HepG2 (cell line): ENCODE results near the gene IP6K1. TPM values are rescaled to one million over a fixed set of nuclear protein-coding genes. Genes with fewer than 3 reads are reported as not detected.
A peak's percentile ranks its signal among the peaks of the same experiment; 100 is the strongest.
"Not testable (repeated sequence)": the region's sequence is repeated elsewhere in the genome, so short reads cannot be mapped to it uniquely, and the experiment has no call there.

Source experiments
- ATAC-seq: fragments of 200-7000 bp; cut with Tn5 transposase; 3 replicates; pipeline ENCODE4 v1.9.1; 2020; ENCODE audit warnings: mild to moderate bottlenecking, moderate library complexity
- BruUV-seq: library from RNA; stranded (reverse); fragments of 400-500 nt; replicated peaks from 2 replicates; lab custom pipeline; 2021; lab: Mats Ljungman, UMichigan
- CTCF ChIA-PET: fragments of 300-600 bp; formaldehyde crosslinking; extraction: SDS; loops from one replicate; lab custom pipeline; 2021; ENCODE audit warnings: low total read pairs, inconsistent platforms, low intra/inter-chr PET ratio; lab: Yijun Ruan, JAX
- POLR2A ChIA-PET: fragments of 350-600 bp; sonication (Branson Sonifier 250); formaldehyde crosslinking; loops from one replicate; lab custom pipeline; 2020; ENCODE audit warnings: antibody characterized with exemption, inconsistent platforms; lab: Yijun Ruan, JAX
- DNase-seq: peaks from one replicate; pipeline ENCODE4 v3.0.0-alpha.2; 2015; ENCODE audit warnings: low spot score
- FAIRE-seq: peaks from 3 replicates; lab custom pipeline; 2011; peaks lifted over from hg19 to GRCh38; lab: Jason Lieb, UNC
- H2AFZ ChIP-seq: one replicate; pipeline ENCODE4 v1.6.1; 2011; ENCODE audit warnings: low read length, inconsistent platforms
- H3K27ac ChIP-seq: fragments of 300-600 bp; 3 replicates; pipeline ENCODE4 v1.8.0; 2011; ENCODE audit warnings: mixed run types, mild to moderate bottlenecking, mixed read lengths, low read length, inconsistent platforms; ENCODE audit not compliant: insufficient read depth; ENCODE audit errors: extremely low read length
- H3K27me3 ChIP-seq, 2 experiments: fragments of 200-600 bp in 1 of 2; 2 replicates in 1 of 2; 3 replicates in 1 of 2; pipeline versions ENCODE4 v1.6.0 to v1.8.0; 2011; ENCODE audit warnings: low read length in 2 of 2, mild to moderate bottlenecking in 2 of 2, moderate library complexity in 2 of 2, inconsistent platforms in 1 of 2; ENCODE audit not compliant: insufficient read depth in 2 of 2, control insufficient read depth in 1 of 2
- H3K36me3 ChIP-seq, 2 experiments: fragments of 200-600 bp in 1 of 2; replicated peaks in 1 of 2; 2 replicates in 1 of 2; 3 replicates in 1 of 2; pipeline versions ENCODE4 v1.5.1 to v1.8.0; 2011; ENCODE audit warnings: low read length in 2 of 2, inconsistent platforms in 1 of 2; ENCODE audit not compliant: insufficient read depth in 2 of 2, control insufficient read depth in 1 of 2
- H3K4me1 ChIP-seq: 2 replicates; pipeline ENCODE4 v1.5.1; 2012; ENCODE audit warnings: low read length, inconsistent platforms; ENCODE audit not compliant: insufficient read depth
- H3K4me2 ChIP-seq: 2 replicates; pipeline ENCODE4 v1.6.0; 2011; ENCODE audit warnings: low read depth, low read length, inconsistent platforms
- H3K4me3 ChIP-seq, 3 experiments: fragments of 200-600 bp in 1 of 3; sonication (generic), shearing (Covaris generic) in 1 of 3; replicated peaks in 1 of 3; 2 replicates each; pipeline ENCODE4 v1.5.1; 2011 to 2016; ENCODE audit warnings: low read length in 3 of 3, inconsistent platforms in 2 of 3, low read depth in 2 of 3, mild to moderate bottlenecking in 2 of 3, control low read depth in 1 of 3, mixed read lengths in 1 of 3; ENCODE audit not compliant: insufficient read depth in 1 of 3
- H3K79me2 ChIP-seq: one replicate; pipeline ENCODE4 v1.6.1; 2011; ENCODE audit warnings: low read length, inconsistent platforms; ENCODE audit not compliant: insufficient read depth
- H3K9ac ChIP-seq: 2 replicates; pipeline ENCODE4 v1.6.0; 2011; ENCODE audit warnings: mild to moderate bottlenecking, low read depth, low read length, inconsistent platforms; ENCODE audit not compliant: insufficient read depth
- H3K9me3 ChIP-seq: 2 replicates; pipeline ENCODE4 v1.5.1; 2012; ENCODE audit warnings: mild to moderate bottlenecking, low read length
- H4K20me1 ChIP-seq: 2 replicates; pipeline ENCODE4 v1.6.0; 2011; ENCODE audit warnings: inconsistent platforms, mild to moderate bottlenecking, low read length, moderate library complexity; ENCODE audit not compliant: insufficient read depth
- AGO1 ChIP-seq: fragments of 200-400 bp; formaldehyde crosslinking; IDR thresholded peaks from 2 replicates; pipeline ENCODE4 v1.6.1; 2017; ENCODE audit warnings: mild to moderate bottlenecking, low read depth, low read length, moderate library complexity; ENCODE audit not compliant: poor library complexity, severe bottlenecking
- AGO2 ChIP-seq: fragments of 200-400 bp; formaldehyde crosslinking; optimal IDR thresholded peaks from 2 replicates; pipeline ENCODE3; 2017; ENCODE audit warnings: mild to moderate bottlenecking, low read depth, low read length, moderate library complexity
- RBFOX2 ChIP-seq: fragments of 200-400 bp; formaldehyde crosslinking; IDR thresholded peaks from 2 replicates; pipeline ENCODE4 v1.6.1; 2017; ENCODE audit warnings: low read depth, mild to moderate bottlenecking, low read length
- WGBS: methylation state at CpG from one replicate; pipeline ENCODE4 v1.1.6; 2017; ENCODE audit warnings: low lambda C conversion rate; 5-methylcytosine and 5-hydroxymethylcytosine counted together
- in situ Hi-C: cut with HindIII; loops from 2 replicates; pipeline ENCODE4 v1.10.0; 2017; ENCODE audit warnings: low pct_unique_long_range_greater_than_20kb; ENCODE audit not compliant: extremely low pct_ligation_motif_present
- intact Hi-C: fragments of 100-400 bp; cut with micrococcal nuclease; formaldehyde crosslinking; loops from one replicate; pipeline ENCODE4 v1.10.0; 2022; ENCODE audit not compliant: unreplicated experiment
- polyA plus RNA-seq, 8 experiments: library from polyadenylated mRNA; depleted of rRNA in 3 of 8; stranded (reverse) in 7 of 8; unstranded in 1 of 8; fragments of >200 nt; fragmentation: Illumina TruSeq in 4 of 8; extraction: Trizol in 4 of 8; gene quantifications; 2 replicates each; pipeline versions ENCODE4 v1.2.1 to v1.2.3, GENCODE V29; 2011 to 2016; ENCODE audit warnings: low read depth in 4 of 8, missing spikeins in 1 of 8, mixed read lengths in 1 of 8; ENCODE audit not compliant: insufficient read depth in 1 of 8
- total RNA-seq, 5 experiments: library from RNA; depleted of rRNA; stranded (reverse); fragments of >200 nt; fragmentation: Illumina TruSeq; extraction: Trizol; gene quantifications; 2 replicates each; pipeline ENCODE4 v1.2.3, GENCODE V29; 2016; ENCODE audit warnings: low read depth in 1 of 5
- TF ChIP-seq, protein P1 (sequence below): sonication (generic); formaldehyde crosslinking; IDR thresholded peaks from 2 replicates; pipeline ENCODE4 v1.5.1; 2020; ENCODE audit warnings: mild to moderate bottlenecking, missing genetic modification reagents, moderate library complexity

IP6K1 gene
- total and polyA plus RNA-seq, 2 of the 13 experiments (the other 11 are each of a cell fraction or from before 2014, with no cell fraction given) = 17.7 to 29.7 TPM

GRCh38 chr3:49686346-49686745, 100.0 kb downstream of the IP6K1 start:
- peaks cover 32% of the 10 kb centered on the region for H3K79me2 ChIP-seq
- H3K9me3 ChIP-seq, POLR2A ChIA-PET, H3K4me3 ChIP-seq, intact Hi-C loops, H3K9ac ChIP-seq, H3K27me3 ChIP-seq, H3K27ac ChIP-seq, ATAC-seq, FAIRE-seq, H2AFZ ChIP-seq, BruUV-seq, CTCF ChIA-PET, DNase-seq, H3K4me2 ChIP-seq, in situ Hi-C loops: not testable (repeated sequence)
- 94% methylated on average over 19 of the region's 29 CpGs for WGBS
- peaks cover 15 to 27% of the 10 kb centered on the region in 2 experiments for H3K36me3 ChIP-seq
- peaks cover 49% of the 10 kb centered on the region for H3K4me1 ChIP-seq
- H4K20me1 ChIP-seq = peaks cover 12% of the 10 kb centered on the region; the same call in 1 of the 2 replicates
- peak; percentile 43 for TF ChIP-seq AGO1

DNA sequence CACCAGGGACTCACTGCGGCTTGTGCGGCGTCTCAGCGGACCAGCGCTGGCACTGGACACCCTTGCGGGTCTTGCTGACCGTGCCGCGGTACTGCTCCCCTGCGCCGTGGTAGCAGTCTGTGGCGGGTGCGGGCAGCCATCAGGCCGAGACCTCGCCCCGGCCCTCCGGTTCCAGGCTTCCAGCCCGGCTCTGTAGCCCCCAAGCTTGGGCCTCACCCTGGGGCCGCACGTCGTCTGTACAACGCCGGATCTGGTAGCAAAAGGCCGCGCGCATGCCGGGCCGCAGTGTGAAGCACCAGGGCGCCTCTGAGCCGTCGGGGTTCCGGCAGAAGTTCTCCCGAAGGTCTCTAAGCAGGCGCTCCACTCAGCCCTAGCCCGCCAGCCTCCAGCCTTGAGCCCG, 100.5 kb downstream of the IP6K1 start:
- in situ Hi-C loops, H3K27ac ChIP-seq, H3K9ac ChIP-seq, ATAC-seq, H2AFZ ChIP-seq, intact Hi-C loops, H3K4me2 ChIP-seq, H3K9me3 ChIP-seq, H3K27me3 ChIP-seq, CTCF ChIA-PET, H4K20me1 ChIP-seq, FAIRE-seq, DNase-seq, H3K4me3 ChIP-seq, POLR2A ChIA-PET: not testable (repeated sequence)
- Histone ChIP-seq H3K79me2 (peaks cover 27% of the 10 kb centered on the region), H3K4me1 (peaks cover 44% of the 10 kb centered on the region), H3K36me3 (peaks cover 16 to 30% of the 10 kb centered on the region in 2 experiments)
- TF ChIP-seq AGO1 (peak; percentile 10), AGO2 (peak; percentile 70), RBFOX2 (peak; percentile 62)
- TF ChIP-seq, protein P1, sequence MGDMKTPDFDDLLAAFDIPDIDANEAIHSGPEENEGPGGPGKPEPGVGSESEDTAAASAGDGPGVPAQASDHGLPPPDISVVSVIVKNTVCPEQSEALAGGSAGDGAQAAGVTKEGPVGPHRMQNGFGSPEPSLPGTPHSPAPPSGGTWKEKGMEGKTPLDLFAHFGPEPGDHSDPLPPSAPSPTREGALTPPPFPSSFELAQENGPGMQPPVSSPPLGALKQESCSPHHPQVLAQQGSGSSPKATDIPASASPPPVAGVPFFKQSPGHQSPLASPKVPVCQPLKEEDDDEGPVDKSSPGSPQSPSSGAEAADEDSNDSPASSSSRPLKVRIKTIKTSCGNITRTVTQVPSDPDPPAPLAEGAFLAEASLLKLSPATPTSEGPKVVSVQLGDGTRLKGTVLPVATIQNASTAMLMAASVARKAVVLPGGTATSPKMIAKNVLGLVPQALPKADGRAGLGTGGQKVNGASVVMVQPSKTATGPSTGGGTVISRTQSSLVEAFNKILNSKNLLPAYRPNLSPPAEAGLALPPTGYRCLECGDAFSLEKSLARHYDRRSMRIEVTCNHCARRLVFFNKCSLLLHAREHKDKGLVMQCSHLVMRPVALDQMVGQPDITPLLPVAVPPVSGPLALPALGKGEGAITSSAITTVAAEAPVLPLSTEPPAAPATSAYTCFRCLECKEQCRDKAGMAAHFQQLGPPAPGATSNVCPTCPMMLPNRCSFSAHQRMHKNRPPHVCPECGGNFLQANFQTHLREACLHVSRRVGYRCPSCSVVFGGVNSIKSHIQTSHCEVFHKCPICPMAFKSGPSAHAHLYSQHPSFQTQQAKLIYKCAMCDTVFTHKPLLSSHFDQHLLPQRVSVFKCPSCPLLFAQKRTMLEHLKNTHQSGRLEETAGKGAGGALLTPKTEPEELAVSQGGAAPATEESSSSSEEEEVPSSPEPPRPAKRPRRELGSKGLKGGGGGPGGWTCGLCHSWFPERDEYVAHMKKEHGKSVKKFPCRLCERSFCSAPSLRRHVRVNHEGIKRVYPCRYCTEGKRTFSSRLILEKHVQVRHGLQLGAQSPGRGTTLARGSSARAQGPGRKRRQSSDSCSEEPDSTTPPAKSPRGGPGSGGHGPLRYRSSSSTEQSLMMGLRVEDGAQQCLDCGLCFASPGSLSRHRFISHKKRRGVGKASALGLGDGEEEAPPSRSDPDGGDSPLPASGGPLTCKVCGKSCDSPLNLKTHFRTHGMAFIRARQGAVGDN = peak; percentile 27; the same call in 1 of the 2 replicates
- BruUV-seq = TSS peak; percentile 48
- WGBS = 100% methylated on average over 2 of the region's 36 CpGs

GRCh38 chr3:49685103-49685502, 101.2 kb downstream of the IP6K1 start:
- H3K9me3 ChIP-seq, CTCF ChIA-PET, intact Hi-C loops, H2AFZ ChIP-seq, H4K20me1 ChIP-seq, POLR2A ChIA-PET, ATAC-seq, in situ Hi-C loops, FAIRE-seq, BruUV-seq, H3K27me3 ChIP-seq, DNase-seq, H3K4me2 ChIP-seq, H3K4me3 ChIP-seq, H3K9ac ChIP-seq: not testable (repeated sequence)
- Histone ChIP-seq H3K36me3 (peaks cover 22 to 37% of the 10 kb centered on the region in 2 experiments), H3K79me2 (peaks cover 20% of the 10 kb centered on the region), H3K4me1 (peaks cover 38% of the 10 kb centered on the region), H3K27ac (peak overlapping the region; percentile 67)
- WGBS = 100% methylated on average over 10 of the region's 10 CpGs
